ENCODE results near the gene ARSB. TPM values are rescaled to one million over a fixed set of nuclear protein-coding genes. Genes with fewer than 3 reads are reported as not detected.

Gene ARSB
- total RNA-seq, 1 donor = 32.7 TPM

DNA sequence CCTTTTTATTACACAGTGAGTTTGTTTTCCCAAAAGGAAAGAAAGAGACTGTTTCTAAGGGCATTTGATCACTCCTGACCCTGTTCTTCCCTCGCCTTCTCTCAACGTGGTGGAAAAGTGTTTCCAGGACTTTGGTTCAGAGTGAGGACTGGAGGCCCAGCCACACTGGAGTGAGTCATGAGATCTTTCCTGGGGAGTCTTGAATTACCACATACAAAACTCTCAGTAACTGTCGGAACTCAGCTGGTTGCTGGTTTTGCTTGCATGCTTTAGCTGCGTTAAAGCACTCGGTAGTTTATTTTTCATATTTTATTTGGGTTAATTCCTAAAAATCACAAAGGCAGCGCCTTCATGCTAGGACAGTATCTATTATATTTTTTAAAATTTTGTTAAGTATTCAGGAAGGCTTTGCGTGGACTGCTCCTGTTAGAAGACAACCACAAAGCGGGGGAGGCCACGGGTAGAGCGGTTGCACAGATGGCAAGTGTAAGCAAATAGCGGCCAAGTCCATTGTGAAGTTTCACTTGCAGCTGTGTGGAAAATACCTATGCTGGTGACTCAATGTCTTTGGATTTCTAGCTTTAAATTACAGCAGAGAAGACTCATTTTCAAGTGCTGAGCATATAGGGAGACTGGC is 77.7 kb downstream of the ARSB start:
- TF ChIP-seq, protein P1, sequence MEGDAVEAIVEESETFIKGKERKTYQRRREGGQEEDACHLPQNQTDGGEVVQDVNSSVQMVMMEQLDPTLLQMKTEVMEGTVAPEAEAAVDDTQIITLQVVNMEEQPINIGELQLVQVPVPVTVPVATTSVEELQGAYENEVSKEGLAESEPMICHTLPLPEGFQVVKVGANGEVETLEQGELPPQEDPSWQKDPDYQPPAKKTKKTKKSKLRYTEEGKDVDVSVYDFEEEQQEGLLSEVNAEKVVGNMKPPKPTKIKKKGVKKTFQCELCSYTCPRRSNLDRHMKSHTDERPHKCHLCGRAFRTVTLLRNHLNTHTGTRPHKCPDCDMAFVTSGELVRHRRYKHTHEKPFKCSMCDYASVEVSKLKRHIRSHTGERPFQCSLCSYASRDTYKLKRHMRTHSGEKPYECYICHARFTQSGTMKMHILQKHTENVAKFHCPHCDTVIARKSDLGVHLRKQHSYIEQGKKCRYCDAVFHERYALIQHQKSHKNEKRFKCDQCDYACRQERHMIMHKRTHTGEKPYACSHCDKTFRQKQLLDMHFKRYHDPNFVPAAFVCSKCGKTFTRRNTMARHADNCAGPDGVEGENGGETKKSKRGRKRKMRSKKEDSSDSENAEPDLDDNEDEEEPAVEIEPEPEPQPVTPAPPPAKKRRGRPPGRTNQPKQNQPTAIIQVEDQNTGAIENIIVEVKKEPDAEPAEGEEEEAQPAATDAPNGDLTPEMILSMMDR (IDR thresholded peaks at IDR 0.05; ENCODE audit: insufficient read depth, low read length) = no peak
- peak overlapping the region; percentile 34 for H3K4me3 ChIP-seq (ENCODE audit: low read depth, low read length)
- DNase-seq (ENCODE audit: low read depth) = peak; percentile 96

- DNase-seq (ENCODE audit: low read depth) = no peak
- H3K4me3 ChIP-seq (ENCODE audit: low read depth, low read length) = no peak overlapping the region
- TF ChIP-seq, protein P1 (IDR thresholded peaks at IDR 0.05; ENCODE audit: insufficient read depth, low read length) = no peak
Measured at GRCh38 chr5:78905084-78905938, 79.8 kb downstream of the ARSB start.

GRCh38 chr5:78903861-78904260 is 81.2 kb downstream of the ARSB start:
- peak; percentile 35 for DNase-seq (ENCODE audit: low read depth)
- TF ChIP-seq, protein P1 (IDR thresholded peaks at IDR 0.05; ENCODE audit: insufficient read depth, low read length) = no peak
- no peak overlapping the region for H3K4me3 ChIP-seq (ENCODE audit: low read depth, low read length)

GRCh38 chr5:78903353-78903752 is 81.8 kb downstream of the ARSB start:
- TF ChIP-seq, protein P1 (IDR thresholded peaks at IDR 0.05; ENCODE audit: insufficient read depth, low read length) = no peak
- DNase-seq (ENCODE audit: low read depth) = peak; percentile 28
- H3K4me3 ChIP-seq (ENCODE audit: low read depth, low read length) = no peak overlapping the region

- no peak overlapping the region for H3K4me3 ChIP-seq (ENCODE audit: low read depth, low read length)
- peak; percentile 78 for DNase-seq (ENCODE audit: low read depth)
- TF ChIP-seq, protein P1 (IDR thresholded peaks at IDR 0.05; ENCODE audit: insufficient read depth, low read length) = peak; percentile 84
Measured at GRCh38 chr5:78899922-78900362, 85.2 kb downstream of the ARSB start.

DNA sequence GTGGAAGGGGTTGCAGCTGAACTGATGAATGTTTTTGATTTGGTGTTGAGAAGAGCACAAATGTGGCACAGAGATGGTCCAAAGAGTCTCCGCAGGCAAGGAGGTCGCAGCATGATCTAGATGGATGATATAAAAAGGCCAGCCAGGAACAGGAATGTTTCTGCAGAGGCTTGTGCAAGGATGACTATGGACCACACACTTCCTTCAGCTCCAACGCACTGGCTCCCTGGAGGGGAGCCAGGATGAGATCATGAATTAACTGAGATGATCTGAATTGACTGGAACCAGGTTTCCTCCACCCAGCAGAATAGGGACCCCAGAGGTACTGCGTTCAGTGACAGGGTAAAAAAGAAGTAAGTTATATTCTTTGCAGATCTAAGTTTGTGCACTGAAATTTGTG is 89.0 kb downstream of the ARSB start:
- peak; percentile 71 for DNase-seq (ENCODE audit: low read depth)
- no peak overlapping the region for H3K4me3 ChIP-seq (ENCODE audit: low read depth, low read length)
- TF ChIP-seq, protein P1 (IDR thresholded peaks at IDR 0.05; ENCODE audit: insufficient read depth, low read length) = no peak
